ENCODE results near the gene SLCO2A1.

SLCO2A1 gene

DNA sequence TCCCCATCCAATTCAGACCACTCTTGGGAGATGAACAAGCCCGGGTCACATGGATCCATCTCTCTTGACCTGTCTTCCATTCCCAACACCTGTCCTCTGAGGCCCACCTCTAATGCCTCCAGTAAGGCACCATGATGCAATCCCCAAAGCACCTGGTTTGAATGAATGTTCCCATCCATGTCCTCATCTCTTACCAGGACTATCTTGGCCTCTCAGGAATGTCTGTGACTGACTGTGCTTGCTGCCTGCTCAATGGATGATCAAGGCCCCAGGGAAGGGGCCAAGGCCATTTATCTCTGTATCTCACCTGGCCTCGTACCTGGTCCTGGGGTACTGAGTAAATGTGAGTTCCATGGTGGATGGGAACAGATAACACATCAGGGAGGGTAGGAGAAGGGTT, 49.7 kb downstream of the SLCO2A1 start:
- DNase-seq: no peak
- H3K27ac ChIP-seq (ENCODE audit: insufficient read depth in 1 of 2, low read depth in 1 of 2, low read length in 2 of 2, poor library complexity in 1 of 2, severe bottlenecking in 2 of 2): no peak overlapping the region
- ChIA-PET CTCF (no interaction called here), POLR2A (no interaction called here)
- H3K36me3 ChIP-seq (ENCODE audit: control insufficient read depth in 4 of 4, insufficient read depth in 4 of 4, low read length in 3 of 4): no peaks in the 10 kb centered on the region
- H3K9me3 ChIP-seq (ENCODE audit: control extremely low read depth in 1 of 5, control insufficient read depth in 4 of 5, insufficient read depth in 2 of 5, low read depth in 1 of 5, low read length in 4 of 5): no peaks in the 10 kb centered on the region
- no peaks in the 10 kb centered on the region for H3K27me3 ChIP-seq (replicated peaks in 2 of 5; ENCODE audit: control insufficient read depth in 4 of 5, insufficient read depth in 5 of 5, low read length in 4 of 5)
- WGBS (ENCODE audit: insufficient coverage): 100% methylated on average over 2 of the region's 2 CpGs
- peaks cover 0 to 10% (median 5%) of the 10 kb centered on the region in 4 experiments for H3K4me1 ChIP-seq (ENCODE audit: control extremely low read depth in 1 of 4, control insufficient read depth in 4 of 4, insufficient read depth in 4 of 4, low read length in 3 of 4)
- H3K4me3 ChIP-seq (ENCODE audit: control insufficient read depth in 1 of 7, extremely low read depth in 1 of 7, insufficient read depth in 4 of 7, low read depth in 2 of 7, low read length in 6 of 7): no peak overlapping the region

DNA sequence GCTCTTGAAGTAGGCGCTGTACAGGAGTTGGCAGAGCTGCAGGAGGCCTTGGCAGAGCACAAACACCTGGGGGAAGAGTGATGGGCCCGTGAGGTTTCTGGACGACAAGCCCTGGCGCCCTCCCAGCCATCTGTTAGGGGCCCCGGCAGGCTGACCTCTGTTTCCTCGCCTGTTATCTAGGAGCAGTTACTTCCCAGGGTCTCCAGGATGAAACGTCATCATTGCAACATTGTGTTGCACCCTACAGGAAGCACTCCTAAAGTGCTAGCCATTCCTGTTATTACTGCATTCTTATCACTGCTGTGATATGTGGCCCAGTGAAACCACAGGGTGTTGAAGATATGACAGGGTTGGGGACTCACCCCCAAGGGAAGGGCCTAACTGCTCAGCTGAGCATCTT, 50.2 kb downstream of the SLCO2A1 start:
- H3K9me3 ChIP-seq (ENCODE audit: control extremely low read depth in 1 of 5, control insufficient read depth in 4 of 5, insufficient read depth in 2 of 5, low read depth in 1 of 5, low read length in 4 of 5): no peaks in the 10 kb centered on the region
- POLR2A ChIA-PET: no interaction called here
- peaks cover 0 to 10% (median 5%) of the 10 kb centered on the region in 4 experiments for H3K4me1 ChIP-seq (ENCODE audit: control extremely low read depth in 1 of 4, control insufficient read depth in 4 of 4, insufficient read depth in 4 of 4, low read length in 3 of 4)
- CTCF ChIA-PET: no interaction called here
- WGBS (ENCODE audit: insufficient coverage): 26% methylated on average over 6 of the region's 7 CpGs
- DNase-seq: peak in 2 of 3 donors; percentile 19 to 26
- H3K36me3 ChIP-seq (ENCODE audit: control insufficient read depth in 4 of 4, insufficient read depth in 4 of 4, low read length in 3 of 4): no peaks in the 10 kb centered on the region
- no peaks in the 10 kb centered on the region for H3K27me3 ChIP-seq (replicated peaks in 2 of 5; ENCODE audit: control insufficient read depth in 4 of 5, insufficient read depth in 5 of 5, low read length in 4 of 5)
- H3K4me3 ChIP-seq (ENCODE audit: control insufficient read depth in 1 of 7, extremely low read depth in 1 of 7, insufficient read depth in 4 of 7, low read depth in 2 of 7, low read length in 6 of 7): no peak overlapping the region
- no peak overlapping the region for H3K27ac ChIP-seq (ENCODE audit: insufficient read depth in 1 of 2, low read depth in 1 of 2, low read length in 2 of 2, poor library complexity in 1 of 2, severe bottlenecking in 2 of 2)

DNA sequence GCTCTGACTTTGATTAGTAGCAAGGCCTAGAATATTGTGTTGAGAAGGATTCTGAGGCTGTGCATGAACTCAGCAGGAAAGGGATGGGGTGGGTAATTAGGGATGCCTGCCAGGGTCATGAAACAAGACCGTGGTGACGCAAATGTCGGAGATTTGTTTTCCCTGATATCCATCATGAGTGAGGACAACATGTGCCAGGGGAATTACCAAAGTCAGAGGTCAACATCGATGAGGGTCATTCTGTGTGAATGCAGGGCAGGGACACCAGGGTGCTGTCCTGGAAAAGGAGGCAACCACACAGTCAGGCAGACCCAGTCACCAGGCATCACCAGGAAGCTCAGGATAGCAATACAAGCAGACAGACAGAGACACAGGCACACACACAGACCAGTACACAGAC, 52.2 kb downstream of the SLCO2A1 start:
- Histone ChIP-seq H3K4me3 (ENCODE audit: control insufficient read depth in 1 of 7, extremely low read depth in 1 of 7, insufficient read depth in 4 of 7, low read depth in 2 of 7, low read length in 6 of 7) (no peak overlapping the region), H3K9me3 (ENCODE audit: control extremely low read depth in 1 of 5, control insufficient read depth in 4 of 5, insufficient read depth in 2 of 5, low read depth in 1 of 5, low read length in 4 of 5) (peaks cover 0 to 2% (median 0%) of the 10 kb centered on the region in 5 experiments), H3K27ac (ENCODE audit: insufficient read depth in 1 of 2, low read depth in 1 of 2, low read length in 2 of 2, poor library complexity in 1 of 2, severe bottlenecking in 2 of 2) (no peak overlapping the region), H3K4me1 (ENCODE audit: control extremely low read depth in 1 of 4, control insufficient read depth in 4 of 4, insufficient read depth in 4 of 4, low read length in 3 of 4) (peaks cover 0 to 10% (median 5%) of the 10 kb centered on the region in 4 experiments), H3K27me3 (replicated peaks in 2 of 5; ENCODE audit: control insufficient read depth in 4 of 5, insufficient read depth in 5 of 5, low read length in 4 of 5) (no peaks in the 10 kb centered on the region), H3K36me3 (ENCODE audit: control insufficient read depth in 4 of 4, insufficient read depth in 4 of 4, low read length in 3 of 4) (no peaks in the 10 kb centered on the region)
- 100% methylated on average over 4 of the region's 4 CpGs for WGBS (ENCODE audit: insufficient coverage)
- POLR2A ChIA-PET: no interaction called here
- no peak for DNase-seq
- CTCF ChIA-PET: interaction anchor here (1.2 kb wide), 1 partner anchor 46 kb away, joined by 3 read pairs; no protein-coding TSS in a partner anchor

DNA sequence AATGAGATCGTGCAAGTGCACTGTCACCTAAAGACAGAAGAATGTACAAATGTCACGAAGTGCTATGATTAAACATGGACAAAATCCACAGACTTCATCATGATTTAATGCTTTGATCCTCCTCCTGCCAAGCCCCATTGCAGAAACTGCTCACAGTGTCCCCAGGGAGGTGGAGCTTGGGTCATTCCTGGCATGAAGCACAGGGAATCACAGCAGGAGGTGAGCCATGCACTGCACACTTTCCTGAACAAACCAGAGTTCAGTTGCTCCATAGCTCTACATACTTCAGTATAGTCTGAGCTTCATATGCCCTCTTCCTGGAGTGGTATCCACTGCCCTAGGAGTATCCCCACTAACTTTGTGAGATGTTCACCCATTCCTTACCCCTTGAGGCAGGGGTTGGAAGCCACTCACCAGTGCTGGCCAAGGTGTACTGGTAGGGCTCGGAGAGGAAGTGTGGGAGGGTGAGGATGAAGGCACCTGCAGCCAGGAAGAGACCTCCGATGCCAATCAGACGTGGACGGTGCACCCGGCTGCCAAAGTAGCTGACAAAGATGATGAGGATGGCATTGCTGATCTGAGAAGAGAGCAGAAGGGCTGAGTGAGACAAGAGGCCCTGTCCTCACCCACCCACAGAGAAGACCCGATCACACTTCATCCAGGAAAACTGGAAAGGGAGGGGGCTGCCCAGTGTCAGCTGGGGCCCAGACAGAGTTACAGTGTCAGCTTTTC, 56.3 kb downstream of the SLCO2A1 start:
- Histone ChIP-seq H3K4me3 (ENCODE audit: control insufficient read depth in 1 of 7, extremely low read depth in 1 of 7, insufficient read depth in 4 of 7, low read depth in 2 of 7, low read length in 6 of 7) (no peak overlapping the region), H3K9me3 (ENCODE audit: control extremely low read depth in 1 of 5, control insufficient read depth in 4 of 5, insufficient read depth in 2 of 5, low read depth in 1 of 5, low read length in 4 of 5) (peaks cover 2 to 6% (median 2%) of the 10 kb centered on the region in 5 experiments), H3K27me3 (replicated peaks in 2 of 5; ENCODE audit: control insufficient read depth in 4 of 5, insufficient read depth in 5 of 5, low read length in 4 of 5) (no peaks in the 10 kb centered on the region), H3K36me3 (ENCODE audit: control insufficient read depth in 4 of 4, insufficient read depth in 4 of 4, low read length in 3 of 4) (no peaks in the 10 kb centered on the region), H3K4me1 (ENCODE audit: control extremely low read depth in 1 of 4, control insufficient read depth in 4 of 4, insufficient read depth in 4 of 4, low read length in 3 of 4) (peaks cover 0 to 5% (median 0%) of the 10 kb centered on the region in 4 experiments), H3K27ac (ENCODE audit: insufficient read depth in 1 of 2, low read depth in 1 of 2, low read length in 2 of 2, poor library complexity in 1 of 2, severe bottlenecking in 2 of 2) (no peak overlapping the region)
- POLR2A ChIA-PET: no interaction called here
- no peak for DNase-seq
- WGBS (ENCODE audit: insufficient coverage): 97% methylated on average over 5 of the region's 8 CpGs
- CTCF ChIA-PET: no interaction called here

DNA sequence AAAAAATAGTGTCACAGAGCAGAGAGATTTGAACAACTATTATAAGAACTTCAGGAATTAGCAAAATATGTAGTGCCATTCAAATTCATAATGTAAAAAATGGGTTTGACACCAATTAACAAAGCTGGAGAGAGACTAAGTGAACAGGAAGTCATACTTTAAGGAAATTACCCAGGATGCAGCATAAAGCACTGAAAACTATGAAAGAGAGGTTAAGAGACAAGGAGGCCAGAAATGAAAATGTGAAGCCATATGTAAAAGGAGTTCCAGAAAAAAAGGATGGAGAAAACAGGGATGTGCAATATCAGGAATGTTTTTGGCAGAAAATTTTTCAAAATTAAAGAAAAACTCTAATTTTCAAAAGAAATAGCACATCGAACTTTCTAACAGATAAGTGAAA, 57.6 kb downstream of the SLCO2A1 start:
- H3K27ac ChIP-seq (ENCODE audit: insufficient read depth in 1 of 2, low read depth in 1 of 2, low read length in 2 of 2, poor library complexity in 1 of 2, severe bottlenecking in 2 of 2): no peak overlapping the region
- ChIA-PET CTCF (no interaction called here), POLR2A (no interaction called here)
- H3K4me1 ChIP-seq (ENCODE audit: control extremely low read depth in 1 of 4, control insufficient read depth in 4 of 4, insufficient read depth in 4 of 4, low read length in 3 of 4): peaks cover 0 to 5% (median 0%) of the 10 kb centered on the region in 4 experiments
- DNase-seq: no peak
- H3K9me3 ChIP-seq (ENCODE audit: control extremely low read depth in 1 of 5, control insufficient read depth in 4 of 5, insufficient read depth in 2 of 5, low read depth in 1 of 5, low read length in 4 of 5): peaks cover 2 to 6% (median 2%) of the 10 kb centered on the region in 5 experiments
- H3K4me3 ChIP-seq (ENCODE audit: control insufficient read depth in 1 of 7, extremely low read depth in 1 of 7, insufficient read depth in 4 of 7, low read depth in 2 of 7, low read length in 6 of 7): no peak overlapping the region
- H3K36me3 ChIP-seq (ENCODE audit: control insufficient read depth in 4 of 4, insufficient read depth in 4 of 4, low read length in 3 of 4): no peaks in the 10 kb centered on the region
- H3K27me3 ChIP-seq (replicated peaks in 2 of 5; ENCODE audit: control insufficient read depth in 4 of 5, insufficient read depth in 5 of 5, low read length in 4 of 5): no peaks in the 10 kb centered on the region
- no CpG with 5 or more reads among the region's 1 CpG for WGBS (ENCODE audit: insufficient coverage)

DNA sequence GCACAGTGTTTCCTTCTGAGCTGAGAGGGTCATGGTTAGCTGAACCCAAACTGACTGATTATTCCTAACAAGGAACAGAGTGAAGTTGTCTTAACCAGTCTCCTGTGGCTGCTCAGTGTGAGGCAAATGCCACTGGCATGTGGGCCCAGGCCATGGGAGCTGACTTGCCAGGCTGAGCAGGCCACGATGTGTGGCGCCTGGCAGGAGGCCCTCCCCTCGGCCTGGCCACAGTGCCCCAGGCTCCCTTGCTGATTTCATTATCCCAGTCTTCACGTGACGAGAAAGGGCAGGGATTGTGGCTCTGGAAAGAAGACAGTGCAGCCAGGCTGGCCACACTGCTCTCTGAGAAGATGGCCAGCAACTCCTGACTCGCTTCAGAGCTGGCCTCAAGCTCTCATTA, 58.8 kb downstream of the SLCO2A1 start:
- Histone ChIP-seq H3K27ac (ENCODE audit: insufficient read depth in 1 of 2, low read depth in 1 of 2, low read length in 2 of 2, poor library complexity in 1 of 2, severe bottlenecking in 2 of 2) (no peak overlapping the region), H3K27me3 (replicated peaks in 2 of 5; ENCODE audit: control insufficient read depth in 4 of 5, insufficient read depth in 5 of 5, low read length in 4 of 5) (no peaks in the 10 kb centered on the region), H3K4me1 (ENCODE audit: control extremely low read depth in 1 of 4, control insufficient read depth in 4 of 4, insufficient read depth in 4 of 4, low read length in 3 of 4) (no peaks in the 10 kb centered on the region), H3K4me3 (ENCODE audit: control insufficient read depth in 1 of 7, extremely low read depth in 1 of 7, insufficient read depth in 4 of 7, low read depth in 2 of 7, low read length in 6 of 7) (no peak overlapping the region), H3K36me3 (ENCODE audit: control insufficient read depth in 4 of 4, insufficient read depth in 4 of 4, low read length in 3 of 4) (no peaks in the 10 kb centered on the region), H3K9me3 (ENCODE audit: control extremely low read depth in 1 of 5, control insufficient read depth in 4 of 5, insufficient read depth in 2 of 5, low read depth in 1 of 5, low read length in 4 of 5) (peaks cover 2 to 6% (median 2%) of the 10 kb centered on the region in 5 experiments)
- WGBS (ENCODE audit: insufficient coverage): 90% methylated on average over 6 of the region's 6 CpGs
- CTCF ChIA-PET: no interaction called here
- DNase-seq: no peak
- POLR2A ChIA-PET: no interaction called here

DNA sequence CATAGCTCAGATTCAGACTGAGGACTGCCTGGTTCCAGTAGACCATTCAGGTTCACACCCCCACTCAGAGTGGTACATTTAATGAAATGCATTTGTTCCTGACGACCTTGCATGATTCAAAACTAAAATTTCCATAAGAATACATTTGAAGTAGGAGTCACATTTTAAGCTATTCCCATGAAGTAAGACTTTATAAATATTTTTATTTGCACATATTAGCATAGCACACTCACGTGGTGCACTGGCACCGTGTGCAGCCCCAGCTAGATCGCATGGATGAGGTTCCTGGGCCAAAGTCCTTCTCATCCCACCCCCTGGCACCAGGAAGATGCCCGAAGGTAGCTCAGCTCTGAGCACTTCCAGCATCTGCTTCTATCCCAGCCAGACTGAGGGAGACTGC, 59.4 kb downstream of the SLCO2A1 start:
- Histone ChIP-seq H3K4me3 (ENCODE audit: control insufficient read depth in 1 of 7, extremely low read depth in 1 of 7, insufficient read depth in 4 of 7, low read depth in 2 of 7, low read length in 6 of 7) (no peak overlapping the region), H3K27me3 (replicated peaks in 2 of 5; ENCODE audit: control insufficient read depth in 4 of 5, insufficient read depth in 5 of 5, low read length in 4 of 5) (no peaks in the 10 kb centered on the region), H3K36me3 (ENCODE audit: control insufficient read depth in 4 of 4, insufficient read depth in 4 of 4, low read length in 3 of 4) (no peaks in the 10 kb centered on the region), H3K4me1 (ENCODE audit: control extremely low read depth in 1 of 4, control insufficient read depth in 4 of 4, insufficient read depth in 4 of 4, low read length in 3 of 4) (no peaks in the 10 kb centered on the region), H3K27ac (ENCODE audit: insufficient read depth in 1 of 2, low read depth in 1 of 2, low read length in 2 of 2, poor library complexity in 1 of 2, severe bottlenecking in 2 of 2) (no peak overlapping the region), H3K9me3 (ENCODE audit: control extremely low read depth in 1 of 5, control insufficient read depth in 4 of 5, insufficient read depth in 2 of 5, low read depth in 1 of 5, low read length in 4 of 5) (peaks cover 2 to 6% (median 2%) of the 10 kb centered on the region in 5 experiments)
- POLR2A ChIA-PET: no interaction called here
- DNase-seq: no peak
- 97% methylated on average over 4 of the region's 5 CpGs for WGBS (ENCODE audit: insufficient coverage)
- CTCF ChIA-PET: interaction anchor here (0.9 kb wide), 1 partner anchor 13 kb away, joined by 3 read pairs; no protein-coding TSS in a partner anchor
